Right hindlimb (tissue), 1 donor: ENCODE data around the gene HOXD8.

Source experiments
- DNase-seq: peaks from one replicate; pipeline ENCODE4 v3.0.0-alpha.2; 2018

HOXD8 gene

GRCh38 chr2:176130957-176131847 is 1.7 kb downstream of the HOXD8 start:
- DNase-seq, result no peak

- no peak for DNase-seq
Observed at GRCh38 chr2:176131848-176132158, 2.3 kb downstream of the HOXD8 start.

- DNase-seq, result peak; percentile 32
Observed at GRCh38 chr2:176132205-176133171, 3.0 kb downstream of the HOXD8 start.

- DNase-seq, result peak; percentile 41
Observed at GRCh38 chr2:176133389-176133788, 3.9 kb downstream of the HOXD8 start.

GRCh38 chr2:176134035-176134434 is 4.5 kb downstream of the HOXD8 start:
- no peak for DNase-seq

- DNase-seq, result no peak
Observed at GRCh38 chr2:176135035-176135440, 5.5 kb downstream of the HOXD8 start.

- peak; percentile 79 for DNase-seq
Observed at GRCh38 chr2:176136374-176137251, 7.1 kb downstream of the HOXD8 start.

GRCh38 chr2:176137252-176137580 is 7.7 kb downstream of the HOXD8 start:
- no peak for DNase-seq

GRCh38 chr2:176137906-176138305 is 8.4 kb downstream of the HOXD8 start:
- DNase-seq, result no peak

GRCh38 chr2:176138526-176138922 is 9.0 kb downstream of the HOXD8 start:
- DNase-seq, result no peak

GRCh38 chr2:176138923-176139660 is 9.6 kb downstream of the HOXD8 start:
- DNase-seq, result no peak

- peak; percentile 81 for DNase-seq
Observed at GRCh38 chr2:176139661-176140512, 10.4 kb downstream of the HOXD8 start.

GRCh38 chr2:176140513-176141317 is 11.2 kb downstream of the HOXD8 start:
- peak; percentile 92 for DNase-seq

GRCh38 chr2:176142281-176142680 is 12.8 kb downstream of the HOXD8 start:
- DNase-seq, result no peak

GRCh38 chr2:176145085-176145969 is 15.8 kb downstream of the HOXD8 start:
- no peak for DNase-seq

GRCh38 chr2:176146101-176146500 is 16.6 kb downstream of the HOXD8 start:
- DNase-seq, result no peak

- DNase-seq, result no peak
Observed at GRCh38 chr2:176146645-176147044, 17.1 kb downstream of the HOXD8 start.

- no peak for DNase-seq
Observed at GRCh38 chr2:176147210-176147799, 17.8 kb downstream of the HOXD8 start.
